SK-N-SH treated with all-trans-retinoic acid at 6 μM for 48 hours (cell line): Measurements from ENCODE around the gene MBOAT2.

Source experiments
- ATAC-seq: fragments of 200-7000 bp; cut with Tn5 transposase; 3 replicates; pipeline ENCODE4 v1.9.1; 2020; ENCODE audit warnings: mild to moderate bottlenecking, moderate library complexity
- ARNTL ChIP-seq: fragments of 450-650 bp; formaldehyde crosslinking; IDR thresholded peaks from 2 replicates; pipeline ENCODE4 v1.5.0; 2020; ENCODE audit warnings: low read depth, mild to moderate bottlenecking, moderate library complexity, borderline replicate concordance
- BACH2 ChIP-seq: fragments of 250-450 bp; sonication (Bioruptor Pico); IDR thresholded peaks from 2 replicates; pipeline ENCODE4 v1.9.0; 2021; ENCODE audit warnings: mild to moderate bottlenecking, borderline replicate concordance
- CSDC2 ChIP-seq: fragments of 250-450 bp; sonication (Bioruptor Pico); IDR thresholded peaks from 2 replicates; pipeline ENCODE4 v1.5.0; 2020; ENCODE audit warnings: mild to moderate bottlenecking, moderate library complexity
- ESRRG ChIP-seq: fragments of 250-450 bp; sonication (Bioruptor Pico); IDR thresholded peaks from 2 replicates; pipeline ENCODE4 v1.6.1; 2021; ENCODE audit warnings: mild to moderate bottlenecking
- GLIS3 ChIP-seq: fragments of 250-450 bp; sonication (Bioruptor Pico); IDR thresholded peaks from 2 replicates; pipeline ENCODE4 v1.5.0; 2020; ENCODE audit warnings: mild to moderate bottlenecking, moderate library complexity
- ISL1 ChIP-seq: fragments of 250-450 bp; sonication (Bioruptor Pico); IDR thresholded peaks from 2 replicates; pipeline ENCODE4 v2.1.2; 2022; ENCODE audit warnings: mild to moderate bottlenecking, moderate library complexity
- OSR1 ChIP-seq: fragments of 250-450 bp; sonication (Bioruptor Pico); IDR thresholded peaks from 2 replicates; pipeline ENCODE4 v1.8.0; 2022; ENCODE audit warnings: moderate library complexity, mild to moderate bottlenecking, inconsistent platforms
- RARB ChIP-seq: fragments of 250-450 bp; sonication (Bioruptor Pico); IDR thresholded peaks from 2 replicates; pipeline ENCODE4 v1.8.0; 2021; ENCODE audit warnings: mild to moderate bottlenecking, moderate library complexity
- TCF4 ChIP-seq: fragments of 250-450 bp; sonication (Bioruptor Pico); IDR thresholded peaks from 2 replicates; pipeline ENCODE4 v1.8.0; 2021; ENCODE audit warnings: mild to moderate bottlenecking, moderate library complexity, borderline replicate concordance
- ZC3H10 ChIP-seq: fragments of 250-450 bp; sonication (Bioruptor Pico); IDR thresholded peaks from 2 replicates; pipeline ENCODE4 v1.5.1; 2021; ENCODE audit warnings: mild to moderate bottlenecking, moderate library complexity
- ZFP3 ChIP-seq: fragments of 250-450 bp; sonication (Bioruptor Pico); IDR thresholded peaks from 2 replicates; pipeline ENCODE4 v1.5.0; 2020; ENCODE audit warnings: mild to moderate bottlenecking, moderate library complexity
- ZFP30 ChIP-seq: fragments of 450-650 bp; formaldehyde crosslinking; IDR thresholded peaks from 2 replicates; pipeline ENCODE4 v1.5.0; 2022; ENCODE audit warnings: mild to moderate bottlenecking, moderate library complexity
- ZNF565 ChIP-seq: fragments of 450-650 bp; formaldehyde crosslinking; conservative IDR thresholded peaks from 2 replicates; pipeline ENCODE4 v1.5.0; 2020; ENCODE audit warnings: low read depth, mild to moderate bottlenecking, moderate library complexity
- ZNF70 ChIP-seq: fragments of 450-650 bp; formaldehyde crosslinking; IDR thresholded peaks from 2 replicates; pipeline ENCODE4 v1.5.0; 2020; ENCODE audit warnings: mild to moderate bottlenecking, moderate library complexity
- TF ChIP-seq, protein P1 (sequence below): fragments of 250-450 bp; sonication (Bioruptor Pico); IDR thresholded peaks from 2 replicates; pipeline ENCODE4 v1.5.0; 2020; ENCODE audit warnings: mild to moderate bottlenecking, moderate library complexity
- TF ChIP-seq, protein P2 (sequence below): fragments of 250-450 bp; sonication (Bioruptor Pico); IDR thresholded peaks from 2 replicates; pipeline ENCODE4 v1.8.0; 2020; ENCODE audit warnings: mild to moderate bottlenecking, moderate library complexity, borderline replicate concordance
- TF ChIP-seq, protein P3 (sequence below): fragments of 250-450 bp; sonication (Bioruptor Pico); IDR thresholded peaks from 2 replicates; pipeline ENCODE4 v1.5.1; 2021; ENCODE audit warnings: mild to moderate bottlenecking, moderate library complexity
- TF ChIP-seq, protein P4 (sequence below): fragments of 250-450 bp; sonication (Bioruptor Pico); IDR thresholded peaks from 2 replicates; pipeline ENCODE4 v1.5.1; 2020; ENCODE audit warnings: low read depth, mild to moderate bottlenecking, moderate library complexity

Gene MBOAT2

DNA sequence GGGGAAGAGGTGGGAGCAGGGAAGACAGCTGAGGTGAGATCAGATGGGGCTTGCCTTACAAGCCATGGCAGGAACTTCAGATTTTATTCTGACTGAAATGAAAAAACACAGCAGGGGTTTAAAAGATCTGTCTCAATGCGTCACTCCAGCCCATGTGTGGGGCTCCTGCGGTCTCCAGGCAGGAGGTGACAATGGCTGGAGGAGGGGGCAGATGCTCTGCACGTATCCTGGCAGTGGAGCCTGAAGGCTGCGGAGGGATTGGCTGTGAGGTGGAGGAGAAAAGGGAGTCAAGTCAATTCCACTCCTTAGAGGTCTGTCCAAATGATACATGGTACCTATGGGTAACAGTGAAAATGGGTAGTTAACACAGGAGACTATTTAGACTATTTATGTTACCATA, 125.6 kb downstream of the MBOAT2 start:
- ATAC-seq = no peak
- TF ChIP-seq ZNF565 = no peak
- TF ChIP-seq, protein P1, sequence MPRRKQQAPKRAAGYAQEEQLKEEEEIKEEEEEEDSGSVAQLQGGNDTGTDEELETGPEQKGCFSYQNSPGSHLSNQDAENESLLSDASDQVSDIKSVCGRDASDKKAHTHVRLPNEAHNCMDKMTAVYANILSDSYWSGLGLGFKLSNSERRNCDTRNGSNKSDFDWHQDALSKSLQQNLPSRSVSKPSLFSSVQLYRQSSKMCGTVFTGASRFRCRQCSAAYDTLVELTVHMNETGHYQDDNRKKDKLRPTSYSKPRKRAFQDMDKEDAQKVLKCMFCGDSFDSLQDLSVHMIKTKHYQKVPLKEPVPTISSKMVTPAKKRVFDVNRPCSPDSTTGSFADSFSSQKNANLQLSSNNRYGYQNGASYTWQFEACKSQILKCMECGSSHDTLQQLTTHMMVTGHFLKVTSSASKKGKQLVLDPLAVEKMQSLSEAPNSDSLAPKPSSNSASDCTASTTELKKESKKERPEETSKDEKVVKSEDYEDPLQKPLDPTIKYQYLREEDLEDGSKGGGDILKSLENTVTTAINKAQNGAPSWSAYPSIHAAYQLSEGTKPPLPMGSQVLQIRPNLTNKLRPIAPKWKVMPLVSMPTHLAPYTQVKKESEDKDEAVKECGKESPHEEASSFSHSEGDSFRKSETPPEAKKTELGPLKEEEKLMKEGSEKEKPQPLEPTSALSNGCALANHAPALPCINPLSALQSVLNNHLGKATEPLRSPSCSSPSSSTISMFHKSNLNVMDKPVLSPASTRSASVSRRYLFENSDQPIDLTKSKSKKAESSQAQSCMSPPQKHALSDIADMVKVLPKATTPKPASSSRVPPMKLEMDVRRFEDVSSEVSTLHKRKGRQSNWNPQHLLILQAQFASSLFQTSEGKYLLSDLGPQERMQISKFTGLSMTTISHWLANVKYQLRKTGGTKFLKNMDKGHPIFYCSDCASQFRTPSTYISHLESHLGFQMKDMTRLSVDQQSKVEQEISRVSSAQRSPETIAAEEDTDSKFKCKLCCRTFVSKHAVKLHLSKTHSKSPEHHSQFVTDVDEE (CRISPR knock-in tag) = no peak

DNA sequence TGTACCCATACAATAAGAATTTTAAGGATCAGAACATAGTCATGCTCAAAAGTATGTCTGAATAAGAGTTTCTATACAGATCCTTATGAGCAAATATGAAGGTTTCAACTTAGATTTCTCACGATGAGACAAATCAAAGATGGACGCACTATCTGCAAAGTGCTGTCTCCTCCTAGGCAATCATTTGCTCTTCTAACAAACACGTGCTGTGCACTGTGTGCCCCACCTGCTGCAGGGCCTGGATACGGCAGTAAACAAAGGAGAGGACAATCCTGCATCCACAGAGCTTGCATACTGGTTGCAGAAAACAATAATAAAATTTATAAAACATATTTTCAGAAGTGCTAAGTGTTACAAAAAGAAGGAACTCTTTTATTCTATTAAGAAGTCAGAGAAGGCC, 126.2 kb downstream of the MBOAT2 start:
- ATAC-seq = no peak
- TF ChIP-seq, protein P1 (CRISPR knock-in tag) = no peak
- TF ChIP-seq CSDC2 (CRISPR knock-in tag) = no peak
- no peak for TF ChIP-seq ZFP3
- no peak for TF ChIP-seq ZNF70 (CRISPR knock-in tag)
- no peak for TF ChIP-seq BACH2 (CRISPR knock-in tag)
- TF ChIP-seq, protein P2, sequence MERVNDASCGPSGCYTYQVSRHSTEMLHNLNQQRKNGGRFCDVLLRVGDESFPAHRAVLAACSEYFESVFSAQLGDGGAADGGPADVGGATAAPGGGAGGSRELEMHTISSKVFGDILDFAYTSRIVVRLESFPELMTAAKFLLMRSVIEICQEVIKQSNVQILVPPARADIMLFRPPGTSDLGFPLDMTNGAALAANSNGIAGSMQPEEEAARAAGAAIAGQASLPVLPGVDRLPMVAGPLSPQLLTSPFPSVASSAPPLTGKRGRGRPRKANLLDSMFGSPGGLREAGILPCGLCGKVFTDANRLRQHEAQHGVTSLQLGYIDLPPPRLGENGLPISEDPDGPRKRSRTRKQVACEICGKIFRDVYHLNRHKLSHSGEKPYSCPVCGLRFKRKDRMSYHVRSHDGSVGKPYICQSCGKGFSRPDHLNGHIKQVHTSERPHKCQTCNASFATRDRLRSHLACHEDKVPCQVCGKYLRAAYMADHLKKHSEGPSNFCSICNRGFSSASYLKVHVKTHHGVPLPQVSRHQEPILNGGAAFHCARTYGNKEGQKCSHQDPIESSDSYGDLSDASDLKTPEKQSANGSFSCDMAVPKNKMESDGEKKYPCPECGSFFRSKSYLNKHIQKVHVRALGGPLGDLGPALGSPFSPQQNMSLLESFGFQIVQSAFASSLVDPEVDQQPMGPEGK (CRISPR knock-in tag) = no peak
- no peak for TF ChIP-seq OSR1 (CRISPR knock-in tag)
- TF ChIP-seq GLIS3 (CRISPR knock-in tag) = no peak
- TF ChIP-seq ARNTL (CRISPR knock-in tag) = no peak
- TF ChIP-seq, protein P3, sequence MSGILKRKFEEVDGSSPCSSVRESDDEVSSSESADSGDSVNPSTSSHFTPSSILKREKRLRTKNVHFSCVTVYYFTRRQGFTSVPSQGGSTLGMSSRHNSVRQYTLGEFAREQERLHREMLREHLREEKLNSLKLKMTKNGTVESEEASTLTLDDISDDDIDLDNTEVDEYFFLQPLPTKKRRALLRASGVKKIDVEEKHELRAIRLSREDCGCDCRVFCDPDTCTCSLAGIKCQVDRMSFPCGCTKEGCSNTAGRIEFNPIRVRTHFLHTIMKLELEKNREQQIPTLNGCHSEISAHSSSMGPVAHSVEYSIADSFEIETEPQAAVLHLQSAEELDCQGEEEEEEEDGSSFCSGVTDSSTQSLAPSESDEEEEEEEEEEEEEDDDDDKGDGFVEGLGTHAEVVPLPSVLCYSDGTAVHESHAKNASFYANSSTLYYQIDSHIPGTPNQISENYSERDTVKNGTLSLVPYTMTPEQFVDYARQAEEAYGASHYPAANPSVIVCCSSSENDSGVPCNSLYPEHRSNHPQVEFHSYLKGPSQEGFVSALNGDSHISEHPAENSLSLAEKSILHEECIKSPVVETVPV = no peak
- no peak for TF ChIP-seq ZFP30
- TF ChIP-seq, protein P4, sequence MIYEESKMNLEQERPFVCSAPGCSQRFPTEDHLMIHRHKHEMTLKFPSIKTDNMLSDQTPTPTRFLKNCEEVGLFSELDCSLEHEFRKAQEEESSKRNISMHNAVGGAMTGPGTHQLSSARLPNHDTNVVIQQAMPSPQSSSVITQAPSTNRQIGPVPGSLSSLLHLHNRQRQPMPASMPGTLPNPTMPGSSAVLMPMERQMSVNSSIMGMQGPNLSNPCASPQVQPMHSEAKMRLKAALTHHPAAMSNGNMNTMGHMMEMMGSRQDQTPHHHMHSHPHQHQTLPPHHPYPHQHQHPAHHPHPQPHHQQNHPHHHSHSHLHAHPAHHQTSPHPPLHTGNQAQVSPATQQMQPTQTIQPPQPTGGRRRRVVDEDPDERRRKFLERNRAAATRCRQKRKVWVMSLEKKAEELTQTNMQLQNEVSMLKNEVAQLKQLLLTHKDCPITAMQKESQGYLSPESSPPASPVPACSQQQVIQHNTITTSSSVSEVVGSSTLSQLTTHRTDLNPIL (CRISPR knock-in tag) = no peak

DNA sequence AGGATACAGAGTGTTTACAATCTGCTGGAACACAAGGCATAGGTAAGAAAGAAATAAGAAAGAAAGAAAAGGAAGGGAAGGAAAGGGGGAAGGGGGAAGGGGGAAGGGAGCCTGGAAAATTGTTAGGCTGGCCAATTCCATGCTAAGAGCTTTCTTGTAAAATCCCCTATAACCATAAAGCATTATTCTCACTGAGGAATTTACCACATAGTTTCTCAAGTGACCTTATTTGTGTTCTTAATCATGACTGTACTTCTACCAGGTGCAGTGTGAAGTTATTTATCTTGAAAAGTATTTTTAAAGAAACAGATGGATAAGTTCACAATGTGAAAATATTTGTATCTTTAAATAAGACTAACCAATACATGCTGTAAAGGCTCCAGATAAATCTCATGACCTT, 126.9 kb downstream of the MBOAT2 start:
- ATAC-seq = no peak
- TF ChIP-seq, protein P2 (CRISPR knock-in tag) = no peak
- TF ChIP-seq ISL1 (CRISPR knock-in tag) (no peak), ESRRG (CRISPR knock-in tag) (no peak), OSR1 (CRISPR knock-in tag) (no peak), ZC3H10 (CRISPR knock-in tag) (no peak), RARB (CRISPR knock-in tag) (no peak), ZFP30 (no peak), ZNF70 (CRISPR knock-in tag) (no peak), TCF4 (CRISPR knock-in tag) (no peak)
- TF ChIP-seq, protein P1 (CRISPR knock-in tag) = no peak
